ENCODE results near the gene SRSF7.

SRSF7 gene

DNA sequence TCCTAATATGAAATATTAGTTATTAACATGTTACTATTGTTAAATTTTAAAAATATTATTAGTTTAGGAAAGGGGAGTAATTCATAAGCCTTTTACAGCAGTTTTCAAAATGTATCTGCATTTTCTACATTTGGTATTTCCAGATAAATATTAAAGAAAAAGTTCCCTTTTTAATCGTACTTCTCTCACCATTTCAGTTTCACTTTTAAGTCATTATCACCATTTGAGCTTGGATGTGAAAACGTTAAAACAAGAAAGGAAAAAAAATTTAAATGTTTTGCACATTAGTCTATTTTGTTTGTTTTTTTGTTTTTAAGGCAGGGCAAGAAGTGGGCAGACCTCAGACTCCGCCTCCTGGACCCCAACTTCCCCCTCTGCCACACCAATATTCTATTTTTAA is 3.3 kb upstream of the SRSF7 start:
- no peak overlapping the region for H3K4me3 ChIP-seq (ENCODE audit: low read depth, low read length)
- no peak for TF ChIP-seq CTCF (conservative IDR thresholded peaks at IDR 0.05; ENCODE audit: low read depth, low read length)

DNA sequence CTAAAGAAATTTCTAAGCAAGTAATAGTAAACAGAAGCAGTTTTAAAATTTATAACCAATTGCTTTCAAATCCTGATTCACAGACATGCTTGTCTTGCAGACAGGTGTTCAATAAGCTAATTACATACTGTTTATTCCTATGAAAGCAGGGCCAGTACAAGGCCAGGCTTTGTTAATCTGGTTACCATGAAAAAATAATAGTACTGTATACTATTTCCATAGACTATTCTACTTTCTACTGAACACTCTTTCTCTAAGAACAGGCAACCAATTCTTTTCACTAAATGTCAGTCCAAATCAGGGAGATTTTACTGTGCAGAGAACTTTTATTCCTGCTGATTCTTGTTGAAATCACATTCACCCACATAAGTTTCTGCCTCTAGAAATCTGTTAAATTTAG is 2.9 kb upstream of the SRSF7 start:
- no peak for TF ChIP-seq CTCF (conservative IDR thresholded peaks at IDR 0.05; ENCODE audit: low read depth, low read length)
- no peak overlapping the region for H3K4me3 ChIP-seq (ENCODE audit: low read depth, low read length)
- DNase-seq (ENCODE audit: low read depth) = no peak

More for the DNA sequence above, 3.3 kb upstream of the SRSF7 start:
- no peak for DNase-seq (ENCODE audit: low read depth)

- DNase-seq (ENCODE audit: low read depth) = no peak
- TF ChIP-seq CTCF (conservative IDR thresholded peaks at IDR 0.05; ENCODE audit: low read depth, low read length) = no peak
Observed at GRCh38 chr2:38751596-38752410, 642 bp upstream of the SRSF7 start.

DNA sequence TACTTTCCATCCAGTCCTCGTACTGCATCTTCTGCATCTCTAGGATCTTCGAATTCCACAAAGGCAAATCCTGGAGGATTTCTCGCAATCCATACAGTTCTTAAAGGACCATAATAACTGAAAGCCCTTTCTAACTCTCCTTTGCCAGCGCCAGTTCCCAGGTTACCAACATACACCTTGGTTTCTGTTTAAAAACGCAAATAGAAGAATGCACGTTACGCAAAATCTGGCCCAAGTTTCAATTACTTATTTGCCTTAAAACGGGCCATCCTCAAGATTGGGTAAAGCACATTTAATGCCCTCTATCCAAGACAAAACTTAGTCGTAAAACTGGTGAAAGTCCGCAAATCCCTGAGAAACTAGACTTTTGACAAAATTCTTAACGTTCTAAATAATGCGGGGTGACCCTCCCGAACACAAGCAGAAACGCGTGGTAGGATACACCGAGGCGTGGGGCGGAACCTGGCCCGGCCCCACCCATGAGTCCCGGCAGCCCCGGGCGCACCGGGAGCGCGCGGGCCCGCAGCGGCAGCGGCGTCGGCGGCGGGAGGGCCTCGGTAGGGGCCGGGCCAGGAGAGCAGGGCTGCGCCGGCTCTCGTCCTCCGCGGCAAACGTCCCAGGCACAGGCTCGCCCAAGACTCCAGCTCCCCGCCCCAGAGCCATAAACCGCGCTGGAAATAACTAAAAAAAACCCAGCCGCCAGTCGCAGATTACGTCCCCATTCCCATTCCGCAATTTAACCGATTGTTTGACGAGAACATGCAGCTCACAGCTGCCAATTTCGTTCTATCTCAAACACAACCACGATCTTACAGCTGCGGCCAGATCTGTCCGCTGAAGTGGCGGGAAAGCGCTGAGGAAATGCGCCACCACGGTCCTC is 910 bp downstream of the SRSF7 start:
- peak; percentile 42 for DNase-seq (ENCODE audit: low read depth)
- H3K4me3 ChIP-seq (ENCODE audit: low read depth, low read length) = peak overlapping the region; percentile 99
- no peak for TF ChIP-seq CTCF (conservative IDR thresholded peaks at IDR 0.05; ENCODE audit: low read depth, low read length)

More at GRCh38 chr2:38751596-38752410, 642 bp upstream of the SRSF7 start:
- H3K4me3 ChIP-seq (ENCODE audit: low read depth, low read length) = peak overlapping the region; percentile 99

GRCh38 chr2:38748943-38749804 is 2.0 kb downstream of the SRSF7 start:
- H3K4me3 ChIP-seq (ENCODE audit: low read depth, low read length) = peak overlapping the region; percentile 99
- no peak for TF ChIP-seq CTCF (conservative IDR thresholded peaks at IDR 0.05; ENCODE audit: low read depth, low read length)
- DNase-seq (ENCODE audit: low read depth) = no peak

GRCh38 chr2:38748391-38748790 is 2.8 kb downstream of the SRSF7 start:
- no peak for DNase-seq (ENCODE audit: low read depth)
- H3K4me3 ChIP-seq (ENCODE audit: low read depth, low read length) = no peak overlapping the region
- no peak for TF ChIP-seq CTCF (conservative IDR thresholded peaks at IDR 0.05; ENCODE audit: low read depth, low read length)
